GM18861 (cell line): ENCODE measurements around the gene LRRFIP2.
"Not testable (repeated sequence)": the region's sequence is repeated elsewhere in the genome, so short reads cannot be mapped to it uniquely, and the experiment has no call there.

ENCODE experiments used
- ATAC-seq: cut with Tn5 transposase; IDR thresholded peaks from one replicate; pipeline ENCODE4 v1.9.1; 2021; ENCODE audit not compliant: unreplicated experiment

Gene LRRFIP2

GRCh38 chr3:37072892-37073291, 101.5 kb downstream of the LRRFIP2 start:
- no peak for ATAC-seq

GRCh38 chr3:37071921-37072320, 102.5 kb downstream of the LRRFIP2 start:
- ATAC-seq: no peak

GRCh38 chr3:37068031-37068430, 106.4 kb downstream of the LRRFIP2 start:
- no peak for ATAC-seq

GRCh38 chr3:37067577-37067976, 106.8 kb downstream of the LRRFIP2 start:
- ATAC-seq: no peak

GRCh38 chr3:37064747-37065146, 109.6 kb downstream of the LRRFIP2 start:
- ATAC-seq: no peak

- ATAC-seq: no peak
Measured at GRCh38 chr3:37058117-37058516, 116.3 kb downstream of the LRRFIP2 start.

GRCh38 chr3:37056826-37057225, 117.6 kb downstream of the LRRFIP2 start:
- no peak for ATAC-seq

GRCh38 chr3:37055077-37055476, 119.3 kb downstream of the LRRFIP2 start:
- ATAC-seq: not testable (repeated sequence)

- peak; percentile 94 for ATAC-seq
Measured at GRCh38 chr3:37054370-37054769, 120.0 kb downstream of the LRRFIP2 start.

GRCh38 chr3:37053753-37054152, 120.6 kb downstream of the LRRFIP2 start:
- no peak for ATAC-seq

- no peak for ATAC-seq
Measured at GRCh38 chr3:37053337-37053736, 121.0 kb downstream of the LRRFIP2 start.

GRCh38 chr3:37052860-37053259, 121.5 kb downstream of the LRRFIP2 start:
- ATAC-seq: no peak

GRCh38 chr3:37050282-37050681, 124.1 kb downstream of the LRRFIP2 start:
- ATAC-seq: no peak

- not testable (repeated sequence) for ATAC-seq
Measured at GRCh38 chr3:37042712-37043111, 131.7 kb downstream of the LRRFIP2 start.

- no peak for ATAC-seq
Measured at GRCh38 chr3:37041546-37042195, 132.7 kb downstream of the LRRFIP2 start.

GRCh38 chr3:37040231-37040630, 134.2 kb downstream of the LRRFIP2 start:
- ATAC-seq: no peak

GRCh38 chr3:37039161-37039846, 135.1 kb downstream of the LRRFIP2 start:
- ATAC-seq: no peak

GRCh38 chr3:37037352-37037751, 137.0 kb downstream of the LRRFIP2 start:
- no peak for ATAC-seq

- no peak for ATAC-seq
Measured at GRCh38 chr3:37032961-37033360, 141.4 kb downstream of the LRRFIP2 start.

- no peak for ATAC-seq
Measured at GRCh38 chr3:37031096-37031682, 143.2 kb downstream of the LRRFIP2 start.

GRCh38 chr3:37030588-37030987, 143.8 kb downstream of the LRRFIP2 start:
- ATAC-seq: no peak

GRCh38 chr3:37029516-37030163, 144.7 kb downstream of the LRRFIP2 start:
- ATAC-seq: no peak
